Measurements from ENCODE around the gene ODF2.

- no peak for TF ChIP-seq CTCF (IDR thresholded peaks at IDR 0.05)
- TF ChIP-seq POLR2A (IDR thresholded peaks at IDR 0.05), result no peak
Measured at GRCh38 chr9:128435611-128436010, 20.2 kb upstream of the ODF2 start.

All from ovary (tissue), 3 donors.